GM19395 (cell line): ENCODE results near the gene TNFRSF1A.

Experiments used
- ATAC-seq: cut with Tn5 transposase; IDR thresholded peaks from one replicate; pipeline ENCODE4 v1.9.1; 2021; ENCODE audit warnings: mild to moderate bottlenecking, moderate library complexity; ENCODE audit not compliant: unreplicated experiment

Gene TNFRSF1A

GRCh38 chr12:6279631-6280030 lies 62.2 kb downstream of the TNFRSF1A start:
- ATAC-seq = no peak

DNA sequence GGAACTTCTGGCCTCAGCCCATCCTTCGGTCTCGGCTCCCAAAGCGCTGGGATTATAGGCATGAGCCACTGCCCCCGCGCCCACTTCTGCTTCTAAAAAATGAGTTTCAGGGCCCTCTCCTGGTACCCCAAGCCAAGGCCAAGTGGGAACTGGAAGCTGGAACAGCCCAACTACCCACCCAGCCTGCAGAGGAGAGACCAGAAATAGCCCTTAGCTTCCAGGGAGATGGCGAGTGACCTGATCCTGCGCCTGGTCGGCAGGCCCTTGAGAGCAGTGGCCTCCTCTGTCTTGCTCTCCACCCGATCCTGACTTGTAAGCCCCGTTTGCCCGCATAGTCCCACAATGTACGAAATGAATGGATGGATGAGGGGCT lies 62.6 kb downstream of the TNFRSF1A start:
- no peak for ATAC-seq
